Neuronal stem cell (in vitro differentiated cells): ENCODE measurements around the gene CFAP20. TPM values are rescaled to one million over a fixed set of nuclear protein-coding genes. Genes with fewer than 3 reads are reported as not detected.
A peak's percentile ranks its signal among the peaks of the same experiment; 100 is the strongest.

Experiments used
- DNase-seq: peaks from one replicate; pipeline ENCODE4 v3.0.0-alpha.2; 2013; ENCODE audit warnings: low spot score
- H2AFZ ChIP-seq: one replicate; pipeline ENCODE4 v1.6.1; 2013; ENCODE audit warnings: mild to moderate bottlenecking, low read length, inconsistent platforms
- H2AK5ac ChIP-seq: 2 replicates; pipeline ENCODE4 v1.6.1; 2013; ENCODE audit warnings: low read depth, mild to moderate bottlenecking, inconsistent platforms, low read length, moderate library complexity, mixed read lengths
- H2BK120ac ChIP-seq: 2 replicates; pipeline ENCODE4 v1.6.1; 2013; ENCODE audit warnings: low read depth, mild to moderate bottlenecking, inconsistent platforms, low read length, moderate library complexity, mixed read lengths
- H2BK12ac ChIP-seq: one replicate; pipeline ENCODE4 v1.6.1; 2013; ENCODE audit warnings: low read length, inconsistent platforms
- H2BK15ac ChIP-seq: 2 replicates; pipeline ENCODE4 v1.6.1; 2013; ENCODE audit warnings: mild to moderate bottlenecking, low read length, inconsistent platforms, mixed read lengths
- H2BK5ac ChIP-seq: one replicate; pipeline ENCODE4 v1.6.1; 2013; ENCODE audit warnings: inconsistent platforms, mild to moderate bottlenecking, low read length, moderate library complexity
- H3K14ac ChIP-seq: one replicate; pipeline ENCODE4 v1.6.1; 2013; ENCODE audit warnings: low read length, inconsistent platforms
- H3K18ac ChIP-seq: 2 replicates; pipeline ENCODE4 v1.6.1; 2013; ENCODE audit warnings: low read length, inconsistent platforms
- H3K23ac ChIP-seq: 2 replicates; pipeline ENCODE4 v1.6.1; 2013; ENCODE audit warnings: low read depth, mild to moderate bottlenecking, mixed read lengths, low read length, inconsistent platforms; ENCODE audit not compliant: poor library complexity
- H3K27ac ChIP-seq: replicated peaks from 3 replicates; pipeline ENCODE4 v1.5.1; 2013; ENCODE audit warnings: low read length, inconsistent platforms
- H3K27me3 ChIP-seq, 3 experiments: 2 replicates each; pipeline ENCODE4 v1.6.1; 2013; ENCODE audit warnings: low read length in 3 of 3, mild to moderate bottlenecking in 2 of 3, inconsistent platforms in 1 of 3, low read depth in 1 of 3, mixed read lengths in 1 of 3, moderate library complexity in 1 of 3; ENCODE audit not compliant: control insufficient read depth in 3 of 3, insufficient read depth in 3 of 3
- H3K36me3 ChIP-seq, 2 donors: replicated peaks in 1 of 2; 2 replicates each; pipeline ENCODE4 v1.6.1; 2013; ENCODE audit warnings: low read length in 2 of 2; ENCODE audit not compliant: control insufficient read depth in 2 of 2, insufficient read depth in 2 of 2
- H3K4ac ChIP-seq: 2 replicates; pipeline ENCODE4 v1.6.1; 2013; ENCODE audit warnings: inconsistent platforms, mild to moderate bottlenecking, low read length, moderate library complexity
- H3K4me1 ChIP-seq, 2 donors: 1 replicate in 1 of 2; 2 replicates in 1 of 2; pipeline ENCODE4 v1.6.1; 2013; ENCODE audit warnings: low read length in 2 of 2, low read depth in 1 of 2; ENCODE audit not compliant: control insufficient read depth in 2 of 2, insufficient read depth in 1 of 2
- H3K4me2 ChIP-seq: one replicate; pipeline ENCODE4 v1.6.1; 2013; ENCODE audit warnings: mild to moderate bottlenecking, low read length, inconsistent platforms; ENCODE audit not compliant: insufficient read depth, poor library complexity, severe bottlenecking
- H3K4me3 ChIP-seq, 2 donors: 2 replicates each; pipeline ENCODE4 v1.5.1; 2013; ENCODE audit warnings: low read length in 2 of 2, mild to moderate bottlenecking in 2 of 2, inconsistent platforms in 1 of 2, moderate library complexity in 1 of 2
- H3K79me1 ChIP-seq: one replicate; pipeline ENCODE4 v1.6.1; 2013; ENCODE audit warnings: low read depth, mild to moderate bottlenecking, inconsistent platforms, low read length, moderate library complexity
- H3K9ac ChIP-seq: one replicate; pipeline ENCODE4 v1.6.1; 2013; ENCODE audit warnings: mild to moderate bottlenecking, low read depth, low read length, inconsistent platforms; ENCODE audit not compliant: poor library complexity
- H3K9me3 ChIP-seq, 2 donors: replicated peaks in 1 of 2; 2 replicates each; pipeline versions ENCODE3 to v1.6.1; 2013; ENCODE audit warnings: low read length in 2 of 2, mild to moderate bottlenecking in 2 of 2, inconsistent platforms in 1 of 2, low read depth in 1 of 2, mixed read lengths in 1 of 2, moderate library complexity in 1 of 2; ENCODE audit not compliant: control insufficient read depth in 2 of 2, insufficient read depth in 1 of 2
- H4K8ac ChIP-seq: one replicate; pipeline ENCODE4 v1.6.1; 2013; ENCODE audit warnings: low read depth, mild to moderate bottlenecking, inconsistent platforms, low read length, moderate library complexity
- H4K91ac ChIP-seq: one replicate; pipeline ENCODE4 v1.6.1; 2013; ENCODE audit warnings: low read length, low read depth, mild to moderate bottlenecking, inconsistent platforms; ENCODE audit not compliant: poor library complexity
- WGBS, 2 donors: extraction: QIAGEN DNeasy Blood & Tissue Kit; methylation state at CpG; one replicate each; pipeline ENCODE4 v1.1.7; 2013; ENCODE audit warnings: missing lambda C conversion rate in 2 of 2, mixed read lengths in 1 of 2; ENCODE audit not compliant: insufficient read length in 2 of 2, insufficient replicate concordance in 1 of 2; ENCODE audit errors: extremely low coverage in 2 of 2; 5-methylcytosine and 5-hydroxymethylcytosine counted together
- polyA plus RNA-seq, 2 experiments: library from polyadenylated mRNA; stranded (reverse); fragments of 200-250 nt; gene quantifications; one replicate each; pipeline ENCODE4 v1.2.3, GENCODE V29; 2013

The CFAP20 gene
- polyA plus RNA-seq (2013, experiment 1 of 2), result 96.9 TPM
- 98.2 TPM for polyA plus RNA-seq (2013, experiment 2 of 2)

GRCh38 chr16:58129097-58129936, at the start of gene CFAP20:
CFAP20 (minus strand) TSS chr16:58129381; CDS start chr16:58129115, 266 bp downstream.
- Histone ChIP-seq H2BK5ac (peak within 1 kb of the TSS; percentile 96), H3K27me3 (no peaks in the 10 kb centered on the region), H3K79me1 (peaks cover 6% of the 10 kb centered on the region), H3K18ac (peak within 1 kb of the TSS; percentile 99), H3K27ac (peak within 1 kb of the TSS; percentile 99), H3K9ac (peak within 1 kb of the TSS; percentile 93), H3K14ac (peak within 1 kb of the TSS; percentile 89), H3K4me2 (peak within 1 kb of the TSS; percentile 67), H2AK5ac (peak within 1 kb of the TSS; percentile 90), H2AFZ (peak within 1 kb of the TSS; percentile 95), H3K36me3 (peaks cover 0 to 12% of the 10 kb centered on the region in 2 donors), H3K23ac (peak within 1 kb of the TSS; percentile 97), H3K9me3 (no peaks in the 10 kb centered on the region), H3K4me1 (peaks cover 14 to 15% of the 10 kb centered on the region in 2 donors), H2BK15ac (no peak within 1 kb of the TSS), H2BK120ac (peak within 1 kb of the TSS; percentile 81), H3K4ac (no peak within 1 kb of the TSS), H2BK12ac (peak within 1 kb of the TSS; percentile 84), H4K91ac (no peak within 1 kb of the TSS), H4K8ac (peak within 1 kb of the TSS; percentile 43), H3K4me3 (peak within 1 kb of the TSS; percentile 96)
- DNase-seq, result peak; percentile 100
- no CpG with 5 or more reads among the region's 70 CpGs for WGBS, 2 donors

- no peak overlapping the region for H3K9ac ChIP-seq
- peaks cover 23 to 97% of the 10 kb centered on the region in 2 donors for H3K36me3 ChIP-seq
- no peak overlapping the region for H2BK12ac ChIP-seq
- no peak overlapping the region for H2BK5ac ChIP-seq
- H2AFZ ChIP-seq, result no peak overlapping the region
- no peak overlapping the region for H3K4ac ChIP-seq
- H4K8ac ChIP-seq, result no peak overlapping the region
- H3K23ac ChIP-seq, result no peak overlapping the region
- H2BK120ac ChIP-seq, result no peak overlapping the region
- H3K27ac ChIP-seq, result no peak overlapping the region
- no peaks in the 10 kb centered on the region for H3K27me3 ChIP-seq
- H3K14ac ChIP-seq, result no peak overlapping the region
- H3K4me2 ChIP-seq, result no peak overlapping the region
- H3K4me1 ChIP-seq, result no peaks in the 10 kb centered on the region
- peaks cover 0 to 3% of the 10 kb centered on the region in 2 donors for H3K9me3 ChIP-seq
- H2AK5ac ChIP-seq, result no peak overlapping the region
- WGBS, 2 donors, result no CpG with 5 or more reads among the region's 1 CpG
- no peak overlapping the region for H3K18ac ChIP-seq
- H3K4me3 ChIP-seq, result no peak overlapping the region
- DNase-seq, result no peak
- peaks cover 4% of the 10 kb centered on the region for H3K79me1 ChIP-seq
- no peak overlapping the region for H2BK15ac ChIP-seq
- no peak overlapping the region for H4K91ac ChIP-seq
Measured at GRCh38 chr16:58177353-58177710, 48.2 kb upstream of the CFAP20 start.

GRCh38 chr16:58176608-58177352, 47.6 kb upstream of the CFAP20 start:
- H3K23ac ChIP-seq, result no peak overlapping the region
- H2BK12ac ChIP-seq, result no peak overlapping the region
- no peak overlapping the region for H3K27ac ChIP-seq
- H3K9me3 ChIP-seq, result peaks cover 0 to 3% of the 10 kb centered on the region in 2 donors
- H2BK5ac ChIP-seq, result no peak overlapping the region
- H3K4me2 ChIP-seq, result no peak overlapping the region
- peaks cover 4% of the 10 kb centered on the region for H3K79me1 ChIP-seq
- no CpG with 5 or more reads among the region's 5 CpGs for WGBS, 2 donors
- H3K27me3 ChIP-seq, result no peaks in the 10 kb centered on the region
- no peak overlapping the region for H2BK120ac ChIP-seq
- H2AFZ ChIP-seq, result no peak overlapping the region
- no peak overlapping the region for H2AK5ac ChIP-seq
- H3K4me1 ChIP-seq, result no peaks in the 10 kb centered on the region
- no peak overlapping the region for H2BK15ac ChIP-seq
- no peak overlapping the region for H4K8ac ChIP-seq
- no peak overlapping the region for H4K91ac ChIP-seq
- H3K36me3 ChIP-seq, result peaks cover 23 to 96% of the 10 kb centered on the region in 2 donors
- no peak overlapping the region for H3K14ac ChIP-seq
- no peak overlapping the region for H3K9ac ChIP-seq
- H3K4ac ChIP-seq, result no peak overlapping the region
- H3K18ac ChIP-seq, result no peak overlapping the region
- DNase-seq, result no peak
- H3K4me3 ChIP-seq, result no peak overlapping the region

- Histone ChIP-seq H3K4me3 (no peak overlapping the region), H3K27ac (no peak overlapping the region), H3K9me3 (peaks cover 0 to 3% of the 10 kb centered on the region in 2 donors), H2BK5ac (no peak overlapping the region), H3K79me1 (peaks cover 2% of the 10 kb centered on the region), H3K4me2 (no peak overlapping the region), H3K9ac (no peak overlapping the region), H3K27me3 (no peaks in the 10 kb centered on the region), H3K23ac (no peak overlapping the region), H3K36me3 (peaks cover 30 to 94% of the 10 kb centered on the region in 2 donors), H2BK120ac (no peak overlapping the region), H3K4ac (no peak overlapping the region), H2AK5ac (no peak overlapping the region), H3K14ac (no peak overlapping the region), H2BK15ac (no peak overlapping the region), H3K4me1 (no peaks in the 10 kb centered on the region), H4K8ac (no peak overlapping the region), H4K91ac (no peak overlapping the region), H3K18ac (no peak overlapping the region), H2AFZ (no peak overlapping the region), H2BK12ac (no peak overlapping the region)
- no peak for DNase-seq
- WGBS, 2 donors, result no CpG with 5 or more reads among the region's 2 CpGs
Measured at GRCh38 chr16:58170223-58170622, 41.0 kb upstream of the CFAP20 start.
